Esophagus muscularis mucosa (tissue), 4 donors: ENCODE results near the gene HDGFL2. TPM values are rescaled to one million over a fixed set of nuclear protein-coding genes. Genes with fewer than 3 reads are reported as not detected.

Experiments
- DNase-seq: peaks from one replicate; pipeline ENCODE4 v3.0.0-alpha.2; 2017; ENCODE audit errors: extremely low spot score
- H3K27ac ChIP-seq, 4 donors: fragments of 200-600 bp; sonication (generic); replicated peaks in 1 of 4; 1 replicate in 3 of 4; 2 replicates in 1 of 4; pipeline ENCODE4 v1.5.1; 2016 to 2019; ENCODE audit warnings: mild to moderate bottlenecking in 1 of 4
- H3K27me3 ChIP-seq, 4 donors: fragments of 200-600 bp; sonication (generic); one replicate each; pipeline versions ENCODE4 v1.5.1 to v1.6.0; 2016 to 2019
- H3K36me3 ChIP-seq, 4 donors: fragments of 200-600 bp; sonication (generic); one replicate each; pipeline ENCODE4 v1.5.1; 2016 to 2019
- H3K4me1 ChIP-seq, 4 donors: fragments of 200-600 bp; sonication (generic); one replicate each; pipeline ENCODE4 v1.5.1; 2016 to 2019
- H3K4me3 ChIP-seq, 4 donors: fragments of 200-600 bp; sonication (generic); 1 replicate in 2 of 4; 2 replicates in 2 of 4; pipeline ENCODE4 v1.5.1; 2016 to 2019; ENCODE audit warnings: mild to moderate bottlenecking in 4 of 4, moderate library complexity in 1 of 4
- H3K9me3 ChIP-seq, 4 donors: fragments of 200-600 bp; sonication (generic); 1 replicate in 3 of 4; 2 replicates in 1 of 4; pipeline ENCODE4 v1.5.1; 2016 to 2019
- EP300 ChIP-seq: sonication (generic); formaldehyde crosslinking; IDR thresholded peaks from one replicate; pipeline ENCODE4 v1.6.1; 2017; ENCODE audit warnings: antibody characterized with exemption
- POLR2A ChIP-seq: fragments of 450-650 bp; IDR thresholded peaks from one replicate; pipeline ENCODE4 v1.6.1; 2017; ENCODE audit warnings: antibody characterized with exemption, moderate library complexity, mild to moderate bottlenecking, low read depth
- POLR2AphosphoS5 ChIP-seq, 2 donors: sonication (generic); formaldehyde crosslinking; IDR thresholded peaks; one replicate each; pipeline ENCODE4 v1.6.1; 2017; ENCODE audit warnings: antibody characterized with exemption in 2 of 2
- WGBS: methylation state at CpG from one replicate; pipeline ENCODE4 v1.1.5; 2018; 5-methylcytosine and 5-hydroxymethylcytosine counted together
- intact Hi-C: fragments of 100-400 bp; cut with DNase I; formaldehyde crosslinking; loops from one replicate; pipeline ENCODE4 v1.15.1; 2023
- total RNA-seq, 4 donors: library from RNA; depleted of rRNA; stranded (reverse); fragments of >200 nt; gene quantifications; one replicate each; pipeline versions ENCODE4 v1.1.0 to v1.2.1, GENCODE V29; 2016
- TF ChIP-seq, protein P1 (sequence below), 3 experiments: fragments of 200-600 bp in 2 of 3; fragments of 450-650 bp in 1 of 3; sonication (generic) in 2 of 3; IDR thresholded peaks; one replicate each; pipeline ENCODE4 v1.5.1; 2017 to 2019; ENCODE audit warnings: antibody characterized with exemption in 3 of 3, mild to moderate bottlenecking in 2 of 3, moderate library complexity in 1 of 3

The HDGFL2 gene
- total RNA-seq, 4 donors from 2014 or later = 30.5 to 72.3 (median 45.5) TPM

- H3K4me1 ChIP-seq = no peaks in the 10 kb centered on the region
- no peak for DNase-seq
- 89% methylated on average over 19 of the region's 19 CpGs for WGBS
- H3K9me3 ChIP-seq = no peaks in the 10 kb centered on the region
- H3K27ac ChIP-seq = no peak overlapping the region
- H3K36me3 ChIP-seq = peaks cover 10 to 85% (median 63%) of the 10 kb centered on the region in 4 donors
- TF ChIP-seq EP300 (no peak), POLR2AphosphoS5 (IDR thresholded peaks at IDR 0.05) (no peak), POLR2A (no peak)
- TF ChIP-seq, protein P1, sequence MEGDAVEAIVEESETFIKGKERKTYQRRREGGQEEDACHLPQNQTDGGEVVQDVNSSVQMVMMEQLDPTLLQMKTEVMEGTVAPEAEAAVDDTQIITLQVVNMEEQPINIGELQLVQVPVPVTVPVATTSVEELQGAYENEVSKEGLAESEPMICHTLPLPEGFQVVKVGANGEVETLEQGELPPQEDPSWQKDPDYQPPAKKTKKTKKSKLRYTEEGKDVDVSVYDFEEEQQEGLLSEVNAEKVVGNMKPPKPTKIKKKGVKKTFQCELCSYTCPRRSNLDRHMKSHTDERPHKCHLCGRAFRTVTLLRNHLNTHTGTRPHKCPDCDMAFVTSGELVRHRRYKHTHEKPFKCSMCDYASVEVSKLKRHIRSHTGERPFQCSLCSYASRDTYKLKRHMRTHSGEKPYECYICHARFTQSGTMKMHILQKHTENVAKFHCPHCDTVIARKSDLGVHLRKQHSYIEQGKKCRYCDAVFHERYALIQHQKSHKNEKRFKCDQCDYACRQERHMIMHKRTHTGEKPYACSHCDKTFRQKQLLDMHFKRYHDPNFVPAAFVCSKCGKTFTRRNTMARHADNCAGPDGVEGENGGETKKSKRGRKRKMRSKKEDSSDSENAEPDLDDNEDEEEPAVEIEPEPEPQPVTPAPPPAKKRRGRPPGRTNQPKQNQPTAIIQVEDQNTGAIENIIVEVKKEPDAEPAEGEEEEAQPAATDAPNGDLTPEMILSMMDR (IDR thresholded peaks at IDR 0.05) = no peak
- intact Hi-C loops = no loop called here
- no peaks in the 10 kb centered on the region for H3K27me3 ChIP-seq
- H3K4me3 ChIP-seq = no peak overlapping the region
These were observed 11.3 kb downstream of the HDGFL2 start for GRCh38 chr19:4483385-4483784.

GRCh38 chr19:4487572-4487971 lies 15.5 kb downstream of the HDGFL2 start:
- 86% methylated on average over 11 of the region's 11 CpGs for WGBS
- intact Hi-C loops = no loop called here
- no peak overlapping the region for H3K4me3 ChIP-seq

GRCh38 chr19:4488496-4488895 lies 16.4 kb downstream of the HDGFL2 start:
- Histone ChIP-seq H3K27me3 (no peaks in the 10 kb centered on the region), H3K4me1 (no peaks in the 10 kb centered on the region), H3K36me3 (peaks cover 24 to 79% (median 66%) of the 10 kb centered on the region in 4 donors), H3K9me3 (no peaks in the 10 kb centered on the region), H3K27ac (no peak overlapping the region), H3K4me3 (no peak overlapping the region)
- no peak for TF ChIP-seq POLR2AphosphoS5 (IDR thresholded peaks at IDR 0.05)
- TF ChIP-seq EP300 = no peak
- TF ChIP-seq POLR2A = no peak
- TF ChIP-seq, protein P1 (IDR thresholded peaks at IDR 0.05) = no peak
- intact Hi-C loops = no loop called here
- no peak for DNase-seq
- 94% methylated on average over 29 of the region's 29 CpGs for WGBS

More at GRCh38 chr19:4487572-4487971, 15.5 kb downstream of the HDGFL2 start:
- Histone ChIP-seq H3K4me1 (no peaks in the 10 kb centered on the region), H3K9me3 (no peaks in the 10 kb centered on the region), H3K27me3 (no peaks in the 10 kb centered on the region), H3K36me3 (peaks cover 24 to 84% (median 70%) of the 10 kb centered on the region in 4 donors), H3K27ac (no peak overlapping the region)
- no peak for DNase-seq
- TF ChIP-seq POLR2AphosphoS5 (IDR thresholded peaks at IDR 0.05) (no peak), EP300 (no peak), POLR2A (no peak)
- TF ChIP-seq, protein P1 (IDR thresholded peaks at IDR 0.05) = no peak

- WGBS = 95% methylated on average over 20 of the region's 21 CpGs
- no peak for TF ChIP-seq POLR2AphosphoS5 (IDR thresholded peaks at IDR 0.05)
- TF ChIP-seq, protein P1 (IDR thresholded peaks at IDR 0.05) = no peak
- no peak for TF ChIP-seq EP300
- TF ChIP-seq POLR2A = no peak
- H3K4me3 ChIP-seq = no peak overlapping the region
- intact Hi-C loops = no loop called here
- H3K27me3 ChIP-seq = no peaks in the 10 kb centered on the region
- no peak for DNase-seq
- H3K4me1 ChIP-seq = no peaks in the 10 kb centered on the region
- peaks cover 41 to 91% (median 83%) of the 10 kb centered on the region in 4 donors for H3K36me3 ChIP-seq
- no peaks in the 10 kb centered on the region for H3K9me3 ChIP-seq
- H3K27ac ChIP-seq = no peak overlapping the region
These were observed 19.3 kb downstream of the HDGFL2 start for GRCh38 chr19:4491446-4491845.
